GM19468 (cell line): ENCODE results near the gene FMNL1.

Experiments used
- ATAC-seq: cut with Tn5 transposase; IDR thresholded peaks from one replicate; pipeline ENCODE4 v1.9.1; 2021; ENCODE audit warnings: mild to moderate bottlenecking, moderate library complexity, moderate number of reproducible peaks; ENCODE audit not compliant: unreplicated experiment; ENCODE audit errors: extremely low read depth

FMNL1 gene

GRCh38 chr17:45296003-45296832 lies 74.5 kb downstream of the FMNL1 start:
- no peak for ATAC-seq

DNA sequence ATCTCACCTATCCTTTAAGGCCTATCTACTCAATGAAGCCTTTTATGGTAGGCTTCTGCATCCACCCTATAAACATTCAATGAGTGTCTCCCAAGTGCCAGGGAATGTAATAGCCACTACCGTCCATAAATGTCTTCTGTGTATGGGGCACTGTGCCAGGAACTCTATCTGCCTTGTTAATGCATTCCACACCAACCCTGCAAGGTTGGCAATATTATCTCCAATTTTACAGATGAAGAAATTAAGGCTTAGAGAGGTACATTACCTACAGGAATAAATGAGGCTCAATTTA lies 75.1 kb downstream of the FMNL1 start:
- no peak for ATAC-seq
